Stimulated activated CD4-positive, alpha-beta T cell treated with anti-CD3 and anti-CD28 coated beads, TNF-alpha, amount 100 ng/mL, for 24 hours (primary cell): ENCODE data around the gene PRKAR1B.
A peak's percentile ranks its signal among the peaks of the same experiment; 100 is the strongest.

Experiments
- DNase-seq, 3 experiments: peaks; one replicate each; pipeline ENCODE4 v3.0.0-alpha.2; 2020; ENCODE audit warnings: low read depth in 3 of 3

PRKAR1B gene

GRCh38 chr7:540997-541396 is 186.1 kb downstream of the PRKAR1B start:
- no peak for DNase-seq

- DNase-seq, result no peak
Measured at GRCh38 chr7:540579-540978, 186.5 kb downstream of the PRKAR1B start.

GRCh38 chr7:539731-540411 is 187.2 kb downstream of the PRKAR1B start:
- DNase-seq, result no peak

- DNase-seq, result no peak
Measured at GRCh38 chr7:538764-539685, 188.1 kb downstream of the PRKAR1B start.

GRCh38 chr7:537911-538634 is 189.0 kb downstream of the PRKAR1B start:
- DNase-seq, result no peak

- no peak for DNase-seq
Measured at GRCh38 chr7:536231-536630, 190.8 kb downstream of the PRKAR1B start.

GRCh38 chr7:534959-535358 is 192.1 kb downstream of the PRKAR1B start:
- no peak for DNase-seq

GRCh38 chr7:534075-534474 is 193.0 kb downstream of the PRKAR1B start:
- DNase-seq, result no peak

GRCh38 chr7:533266-533665 is 193.8 kb downstream of the PRKAR1B start:
- DNase-seq, result no peak

GRCh38 chr7:532379-533143 is 194.5 kb downstream of the PRKAR1B start:
- DNase-seq, result no peak

GRCh38 chr7:531777-532176 is 195.3 kb downstream of the PRKAR1B start:
- no peak for DNase-seq

GRCh38 chr7:528451-528850 is 198.6 kb downstream of the PRKAR1B start:
- DNase-seq, result no peak

GRCh38 chr7:527723-528122 is 199.4 kb downstream of the PRKAR1B start:
- no peak for DNase-seq

GRCh38 chr7:526460-527034 is 200.5 kb downstream of the PRKAR1B start:
- DNase-seq, result no peak

GRCh38 chr7:525740-526139 is 201.3 kb downstream of the PRKAR1B start:
- DNase-seq, result no peak

GRCh38 chr7:524800-525199 is 202.3 kb downstream of the PRKAR1B start:
- no peak for DNase-seq

- DNase-seq, result no peak
Measured at GRCh38 chr7:523347-524336, 203.4 kb downstream of the PRKAR1B start.

GRCh38 chr7:522951-523314 is 204.1 kb downstream of the PRKAR1B start:
- DNase-seq, result no peak

- DNase-seq, result peak in 1 of 3 experiments; percentile 27
Measured at GRCh38 chr7:522071-522950, 204.8 kb downstream of the PRKAR1B start.
